Duodenal mucosa (tissue), 2 donors: ENCODE data around the gene CMTM8.
A peak's percentile ranks its signal among the peaks of the same experiment; 100 is the strongest.
"Not testable (repeated sequence)": the region's sequence is repeated elsewhere in the genome, so short reads cannot be mapped to it uniquely, and the experiment has no call there.

Experiments
- H3K27ac ChIP-seq: one replicate; pipeline ENCODE4 v1.7.0; 2013; ENCODE audit warnings: low read depth, low read length
- H3K27me3 ChIP-seq, 2 donors: one replicate each; pipeline ENCODE4 v1.7.0; 2013; ENCODE audit warnings: low read length in 2 of 2, control low read depth in 1 of 2; ENCODE audit not compliant: insufficient read depth in 2 of 2, control insufficient read depth in 1 of 2
- H3K36me3 ChIP-seq, 2 donors: one replicate each; pipeline ENCODE4 v1.7.0; 2013; ENCODE audit warnings: low read length in 2 of 2, control low read depth in 1 of 2; ENCODE audit not compliant: insufficient read depth in 2 of 2, control insufficient read depth in 1 of 2
- H3K4me1 ChIP-seq, 2 donors: one replicate each; pipeline ENCODE4 v1.7.0; 2013; ENCODE audit warnings: low read length in 2 of 2, control low read depth in 1 of 2; ENCODE audit not compliant: insufficient read depth in 2 of 2, control insufficient read depth in 1 of 2
- H3K4me3 ChIP-seq, 2 donors: one replicate each; pipeline ENCODE4 v1.7.0; 2013; ENCODE audit warnings: low read length in 2 of 2, low read depth in 1 of 2
- H3K9ac ChIP-seq, 2 donors: one replicate each; pipeline ENCODE4 v1.7.0; 2013; ENCODE audit warnings: low read length in 2 of 2, low read depth in 1 of 2
- H3K9me3 ChIP-seq, 2 donors: one replicate each; pipeline ENCODE4 v1.7.0; 2013; ENCODE audit warnings: low read length in 2 of 2, control low read depth in 1 of 2; ENCODE audit not compliant: control insufficient read depth in 1 of 2

Gene CMTM8

GRCh38 chr3:32384938-32385337 is 146.5 kb downstream of the CMTM8 start:
- no peaks in the 10 kb centered on the region for H3K36me3 ChIP-seq

GRCh38 chr3:32387512-32387911 is 149.0 kb downstream of the CMTM8 start:
- H3K27me3 ChIP-seq = no peaks in the 10 kb centered on the region
- H3K4me3 ChIP-seq = no peak overlapping the region
- no peaks in the 10 kb centered on the region for H3K36me3 ChIP-seq
- H3K9me3 ChIP-seq = no peaks in the 10 kb centered on the region
- no peak overlapping the region for H3K27ac ChIP-seq
- peaks cover 0 to 8% of the 10 kb centered on the region in 2 donors for H3K4me1 ChIP-seq
- H3K9ac ChIP-seq = no peak overlapping the region

More at GRCh38 chr3:32384938-32385337, 146.5 kb downstream of the CMTM8 start:
- Histone ChIP-seq H3K9me3 (no peaks in the 10 kb centered on the region), H3K27ac (no peak overlapping the region), H3K4me3 (no peak overlapping the region), H3K27me3 (no peaks in the 10 kb centered on the region), H3K4me1 (no peaks in the 10 kb centered on the region), H3K9ac (no peak overlapping the region)

- not testable (repeated sequence) for H3K27me3 ChIP-seq, H3K9me3 ChIP-seq, H3K36me3 ChIP-seq, H3K4me3 ChIP-seq, H3K27ac ChIP-seq, H3K9ac ChIP-seq, H3K4me1 ChIP-seq
These were observed 151.1 kb downstream of the CMTM8 start for GRCh38 chr3:32389577-32389976.

DNA sequence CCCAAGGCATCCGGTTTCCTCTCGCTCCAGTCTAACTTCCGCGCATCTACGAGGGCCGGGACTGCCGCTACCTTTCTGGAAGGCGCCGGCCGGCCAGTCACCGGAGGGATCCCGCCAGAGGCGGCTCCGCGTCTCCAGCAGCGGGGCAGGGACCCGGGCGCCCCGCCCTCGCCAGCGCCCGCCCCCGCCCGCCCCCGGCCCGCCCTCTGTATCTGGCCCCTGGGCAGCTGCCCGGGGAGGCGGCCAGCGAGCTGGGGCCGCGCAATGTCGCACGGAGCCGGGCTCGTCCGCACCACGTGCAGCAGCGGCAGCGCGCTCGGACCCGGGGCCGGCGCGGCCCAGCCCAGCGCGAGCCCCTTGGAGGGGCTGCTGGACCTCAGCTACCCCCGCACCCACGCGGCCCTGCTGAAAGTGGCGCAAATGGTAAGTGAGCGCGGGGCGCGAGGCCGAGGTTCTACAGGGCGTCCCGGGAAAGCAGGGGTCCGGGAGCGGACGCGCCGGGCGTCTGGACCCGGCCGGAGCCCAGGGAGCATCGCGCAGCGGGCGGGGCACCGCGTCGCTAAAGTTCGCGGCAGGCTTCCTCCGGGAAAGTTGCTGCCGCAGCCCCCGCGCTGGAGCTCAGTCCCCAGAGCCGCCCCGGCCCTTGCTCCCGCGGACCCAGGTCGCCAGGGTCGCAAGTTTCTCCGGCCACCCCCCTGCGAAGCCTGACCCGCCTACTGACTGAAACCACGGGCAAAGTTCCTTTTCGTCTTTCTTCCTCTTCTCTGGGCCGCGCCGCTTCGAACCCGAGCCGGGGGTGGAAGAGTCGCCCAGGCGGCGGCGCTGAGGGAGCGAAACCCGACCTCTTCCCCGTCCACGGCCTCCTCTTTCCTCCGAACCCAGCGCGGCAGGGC is 153.4 kb downstream of the CMTM8 start, which contains the start of gene CMTM7:
Gene CMTM7 (plus strand): TSS at position 211 of the 893 bp plus-strand sequence. CDS start 54 bp downstream, at position 265.
- H3K36me3 ChIP-seq = no peaks in the 10 kb centered on the region
- H3K9me3 ChIP-seq = no peaks in the 10 kb centered on the region
- no peaks in the 10 kb centered on the region for H3K27me3 ChIP-seq
- peaks cover 0 to 8% of the 10 kb centered on the region in 2 donors for H3K4me1 ChIP-seq
- peak within 1 kb of the TSS; percentile 59 for H3K27ac ChIP-seq
- peak within 1 kb of the TSS; percentile 77 to 79 for H3K4me3 ChIP-seq
- H3K9ac ChIP-seq = peak within 1 kb of the TSS; percentile 58 to 67

DNA sequence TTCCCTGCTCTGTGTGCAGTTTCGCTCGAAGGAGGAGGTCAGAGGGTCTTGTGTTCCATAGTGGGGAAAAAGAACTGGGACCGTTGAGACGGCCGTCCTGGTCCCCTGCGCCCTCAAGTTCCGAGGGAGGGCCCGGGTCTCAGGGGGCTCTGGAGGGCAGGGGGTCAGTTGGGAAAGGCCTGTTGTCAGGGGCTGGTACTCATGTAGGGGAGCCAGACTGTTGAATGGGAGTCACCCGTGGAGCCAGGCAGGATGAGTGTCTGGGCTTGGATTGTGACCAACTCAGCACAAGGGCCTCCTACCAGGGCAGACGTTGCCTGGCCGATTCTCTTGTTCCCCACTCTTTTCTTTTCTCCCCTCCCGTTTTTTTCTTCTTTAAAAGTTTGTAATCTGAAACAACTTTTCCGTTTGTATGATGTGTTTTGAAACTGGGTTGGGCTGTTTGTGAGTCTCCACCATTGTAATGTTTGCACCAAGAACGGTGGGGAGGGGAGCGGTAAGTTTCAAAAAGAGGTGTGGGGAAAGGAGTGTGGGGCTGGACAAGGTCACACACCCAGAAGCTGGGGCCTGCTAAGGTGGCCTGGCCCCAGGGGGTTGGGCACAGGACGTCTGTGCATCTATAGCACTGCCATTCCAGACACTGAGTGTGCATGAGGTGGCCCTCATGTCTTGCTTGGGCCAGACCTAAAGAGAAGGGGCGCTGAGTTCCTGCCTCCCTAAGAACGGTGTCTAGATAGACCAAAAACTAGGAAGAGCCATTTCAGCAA is 154.2 kb downstream of the CMTM8 start:
- Histone ChIP-seq H3K27ac (peak overlapping the region; percentile 17), H3K9ac (peak overlapping the region; percentile 58 to 59), H3K4me3 (peak overlapping the region; percentile 77 to 79), H3K36me3 (no peaks in the 10 kb centered on the region), H3K4me1 (peaks cover 0 to 8% of the 10 kb centered on the region in 2 donors), H3K9me3 (no peaks in the 10 kb centered on the region), H3K27me3 (no peaks in the 10 kb centered on the region)

DNA sequence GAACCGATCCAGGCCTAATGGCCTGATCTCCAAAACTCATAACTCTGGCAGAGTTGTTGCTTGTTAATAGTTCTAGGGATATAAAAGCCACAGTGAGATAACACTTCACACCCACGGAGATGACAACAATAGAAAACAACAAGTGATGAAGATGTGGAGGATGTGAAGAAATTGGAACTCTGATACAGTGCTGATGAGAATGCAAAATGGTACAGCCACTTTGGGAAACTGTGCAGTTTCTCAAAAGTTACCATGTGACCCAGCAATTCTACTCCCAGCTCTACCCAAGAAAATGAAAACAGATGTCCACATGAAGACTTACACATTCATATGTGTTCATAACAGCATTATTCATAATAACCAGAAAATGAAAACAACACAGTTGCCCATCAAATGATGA is 157.0 kb downstream of the CMTM8 start:
- no peaks in the 10 kb centered on the region for H3K27me3 ChIP-seq
- no peaks in the 10 kb centered on the region for H3K9me3 ChIP-seq
- peaks cover 1 to 12% of the 10 kb centered on the region in 2 donors for H3K4me1 ChIP-seq
- H3K27ac ChIP-seq = no peak overlapping the region
- H3K9ac ChIP-seq = no peak overlapping the region
- H3K4me3 ChIP-seq = no peak overlapping the region
- H3K36me3 ChIP-seq = no peaks in the 10 kb centered on the region

DNA sequence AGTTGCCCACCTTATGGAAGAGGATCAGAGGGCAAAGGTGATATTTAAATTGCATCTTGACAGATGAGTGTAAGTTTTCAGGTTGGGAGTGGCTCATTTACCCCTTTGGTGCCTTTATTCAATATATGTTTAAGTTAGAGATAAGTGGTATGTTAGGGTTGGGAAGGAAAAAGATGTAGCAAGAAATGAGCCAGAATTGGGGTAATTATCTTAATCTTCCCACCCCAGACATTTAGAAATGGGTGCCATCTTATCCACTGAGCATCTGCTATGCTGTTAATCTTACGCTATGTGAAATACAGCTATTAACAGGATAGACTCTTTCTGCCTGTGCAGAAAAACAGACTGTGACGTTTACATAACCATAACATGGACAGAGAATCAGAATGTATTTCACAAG is 159.5 kb downstream of the CMTM8 start:
- Histone ChIP-seq H3K27me3 (no peaks in the 10 kb centered on the region), H3K9ac (no peak overlapping the region), H3K27ac (no peak overlapping the region), H3K36me3 (no peaks in the 10 kb centered on the region), H3K9me3 (no peaks in the 10 kb centered on the region), H3K4me1 (peaks cover 12 to 13% of the 10 kb centered on the region in 2 donors), H3K4me3 (no peak overlapping the region)

DNA sequence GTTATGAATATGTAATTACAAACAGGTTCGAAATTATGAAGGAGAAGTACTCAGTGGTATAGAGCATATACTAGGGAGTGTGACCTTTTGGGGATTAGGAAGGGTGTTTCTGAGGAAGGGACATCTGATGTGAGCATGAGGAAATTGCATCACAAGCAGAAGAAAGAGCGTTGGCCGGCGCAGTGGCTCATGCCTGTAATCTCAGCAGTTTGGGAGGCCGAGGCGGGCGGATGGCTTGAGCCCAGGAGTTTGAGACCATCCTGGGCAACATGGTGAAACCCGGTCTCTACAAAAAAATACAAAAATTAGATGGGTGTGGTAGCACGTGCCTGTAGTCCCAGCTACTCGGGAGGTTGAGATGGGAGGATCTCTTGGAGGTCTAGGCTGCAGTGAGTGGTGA is 160.1 kb downstream of the CMTM8 start:
- H3K9ac ChIP-seq = no peak overlapping the region
- H3K4me1 ChIP-seq = peaks cover 12 to 13% of the 10 kb centered on the region in 2 donors
- H3K36me3 ChIP-seq = no peaks in the 10 kb centered on the region
- no peaks in the 10 kb centered on the region for H3K9me3 ChIP-seq
- H3K27ac ChIP-seq = no peak overlapping the region
- H3K4me3 ChIP-seq = no peak overlapping the region
- H3K27me3 ChIP-seq = no peaks in the 10 kb centered on the region

- H3K27me3 ChIP-seq = no peaks in the 10 kb centered on the region
- H3K4me1 ChIP-seq = peaks cover 12 to 13% of the 10 kb centered on the region in 2 donors
- H3K27ac ChIP-seq = no peak overlapping the region
- no peak overlapping the region for H3K9ac ChIP-seq
- H3K36me3 ChIP-seq = no peaks in the 10 kb centered on the region
- H3K4me3 ChIP-seq = no peak overlapping the region
- H3K9me3 ChIP-seq = no peaks in the 10 kb centered on the region
These were observed 160.6 kb downstream of the CMTM8 start for GRCh38 chr3:32399030-32399620.

GRCh38 chr3:32401126-32401525 is 162.6 kb downstream of the CMTM8 start:
- Histone ChIP-seq H3K36me3 (no peaks in the 10 kb centered on the region), H3K9ac (peak overlapping the region; percentile 55 to 76), H3K9me3 (no peaks in the 10 kb centered on the region), H3K4me3 (peak overlapping the region; percentile 68 to 70), H3K4me1 (peaks cover 13 to 21% of the 10 kb centered on the region in 2 donors), H3K27me3 (no peaks in the 10 kb centered on the region), H3K27ac (peak overlapping the region; percentile 68)
